HepG2 (cell line): Measurements from ENCODE around the gene TAGLN2. TPM values are rescaled to one million over a fixed set of nuclear protein-coding genes. Genes with fewer than 3 reads are reported as not detected.

Experiments used
- CBX2 ChIP-seq, 2 experiments: fragments of 200-600 bp in 1 of 2; sonication (generic); formaldehyde crosslinking in 1 of 2; IDR thresholded peaks; 2 replicates each; pipeline versions ENCODE4 v1.7.0 to v1.8.1; 2018 to 2022; ENCODE audit warnings: low read depth in 2 of 2, low read length in 1 of 2, mild to moderate bottlenecking in 1 of 2, missing genetic modification reagents in 1 of 2
- CSRNP2 ChIP-seq: sonication (generic); formaldehyde crosslinking; conservative IDR thresholded peaks from 2 replicates; pipeline ENCODE4 v1.8.0; 2022; ENCODE audit warnings: low read depth, missing genetic modification reagents
- ELF3 ChIP-seq: IDR thresholded peaks from 2 replicates; pipeline ENCODE4 v1.6.1; 2016; ENCODE audit warnings: missing genetic modification reagents, missing compliant biosample characterization
- GLI4 ChIP-seq: sonication (generic); formaldehyde crosslinking; IDR thresholded peaks from 2 replicates; pipeline ENCODE4 v1.5.1; 2020; ENCODE audit warnings: missing genetic modification reagents, mild to moderate bottlenecking, moderate library complexity, borderline replicate concordance
- HDAC6 ChIP-seq: fragments of 200-600 bp; sonication (generic); IDR thresholded peaks from 2 replicates; pipeline ENCODE4 v1.7.0; 2017; ENCODE audit warnings: mild to moderate bottlenecking, antibody characterized with exemption, low read length, low read depth
- HHEX ChIP-seq: IDR thresholded peaks from 2 replicates; pipeline ENCODE4 v1.6.1; 2016; ENCODE audit warnings: control low read depth
- IRF9 ChIP-seq: sonication (generic); formaldehyde crosslinking; IDR thresholded peaks from 2 replicates; pipeline ENCODE4 v1.8.0; 2022; ENCODE audit warnings: missing genetic modification reagents, mild to moderate bottlenecking, borderline replicate concordance
- KMT2A ChIP-seq: sonication (generic); formaldehyde crosslinking; IDR thresholded peaks from 2 replicates; pipeline ENCODE4 v1.4.0; 2020; ENCODE audit warnings: missing genetic modification reagents
- MXD4 ChIP-seq: IDR thresholded peaks from 2 replicates; pipeline ENCODE4 v1.6.1; 2016; ENCODE audit warnings: mild to moderate bottlenecking, missing biosample characterization, missing genetic modification reagents
- NCOA1 ChIP-seq: sonication (generic); formaldehyde crosslinking; IDR thresholded peaks from 2 replicates; pipeline ENCODE4 v1.9.0; 2021; ENCODE audit warnings: missing genetic modification reagents
- PRMT3 ChIP-seq: sonication (generic); formaldehyde crosslinking; IDR thresholded peaks from 2 replicates; pipeline ENCODE4 v1.8.1; 2022; ENCODE audit warnings: low read depth, mild to moderate bottlenecking, moderate library complexity, missing genetic modification reagents, borderline replicate concordance
- RORA ChIP-seq: sonication (generic); formaldehyde crosslinking; IDR thresholded peaks from 2 replicates; pipeline ENCODE4 v1.5.0; 2020; ENCODE audit warnings: mild to moderate bottlenecking, missing genetic modification reagents, moderate library complexity
- SRY ChIP-seq: sonication (generic); formaldehyde crosslinking; IDR thresholded peaks from 2 replicates; pipeline ENCODE4 v1.8.0; 2022; ENCODE audit warnings: mild to moderate bottlenecking, missing genetic modification reagents
- THAP11 ChIP-seq: IDR thresholded peaks from 2 replicates; pipeline ENCODE4 v1.6.1; 2016; ENCODE audit warnings: missing biosample characterization, missing genetic modification reagents
- ZBTB39 ChIP-seq: sonication (generic); formaldehyde crosslinking; IDR thresholded peaks from 2 replicates; pipeline ENCODE4 v1.5.0; 2020; ENCODE audit warnings: missing genetic modification reagents
- ZNF414 ChIP-seq: sonication (generic); formaldehyde crosslinking; IDR thresholded peaks from 2 replicates; pipeline ENCODE4 v1.5.0; 2020; ENCODE audit warnings: missing genetic modification reagents
- ZNF430 ChIP-seq: sonication (generic); formaldehyde crosslinking; IDR thresholded peaks from 2 replicates; pipeline ENCODE4 v1.9.0; 2021; ENCODE audit warnings: mild to moderate bottlenecking, missing genetic modification reagents
- ZNF468 ChIP-seq: sonication (generic); formaldehyde crosslinking; IDR thresholded peaks from 2 replicates; pipeline ENCODE4 v1.8.0; 2022; ENCODE audit warnings: mild to moderate bottlenecking, moderate library complexity, missing genetic modification reagents
- ZNF510 ChIP-seq: sonication (generic); formaldehyde crosslinking; IDR thresholded peaks from 2 replicates; pipeline ENCODE4 v1.4.0; 2020; ENCODE audit warnings: low read depth, mild to moderate bottlenecking, missing genetic modification reagents
- ZNF512 ChIP-seq: sonication (generic); formaldehyde crosslinking; IDR thresholded peaks from 2 replicates; pipeline ENCODE4 v1.4.0; 2020; ENCODE audit warnings: mild to moderate bottlenecking, missing genetic modification reagents
- ZNF607 ChIP-seq: sonication (generic); formaldehyde crosslinking; IDR thresholded peaks from 2 replicates; pipeline ENCODE4 v1.5.1; 2020; ENCODE audit warnings: missing genetic modification reagents, mild to moderate bottlenecking, borderline replicate concordance
- ZNF652 ChIP-seq: IDR thresholded peaks from 2 replicates; pipeline ENCODE4 v1.6.1; 2016; ENCODE audit warnings: low read depth, borderline replicate concordance
- ZNF674 ChIP-seq: sonication (generic); formaldehyde crosslinking; IDR thresholded peaks from 2 replicates; pipeline ENCODE4 v1.5.0; 2020; ENCODE audit warnings: low read depth, mild to moderate bottlenecking, missing genetic modification reagents
- ZNF703 ChIP-seq: sonication (generic); formaldehyde crosslinking; IDR thresholded peaks from 2 replicates; pipeline ENCODE4 v1.5.1; 2020; ENCODE audit warnings: missing genetic modification reagents, mild to moderate bottlenecking, moderate library complexity, borderline replicate concordance
- polyA plus RNA-seq, 8 experiments: library from polyadenylated mRNA; depleted of rRNA in 3 of 8; stranded (reverse) in 7 of 8; unstranded in 1 of 8; fragments of >200 nt; fragmentation: Illumina TruSeq in 4 of 8; extraction: Trizol in 4 of 8; gene quantifications; 2 replicates each; pipeline versions ENCODE4 v1.2.1 to v1.2.3, GENCODE V29; 2011 to 2016; ENCODE audit warnings: low read depth in 4 of 8, missing spikeins in 1 of 8, mixed read lengths in 1 of 8; ENCODE audit not compliant: insufficient read depth in 1 of 8
- total RNA-seq, 5 experiments: library from RNA; depleted of rRNA; stranded (reverse); fragments of >200 nt; fragmentation: Illumina TruSeq; extraction: Trizol; gene quantifications; 2 replicates each; pipeline ENCODE4 v1.2.3, GENCODE V29; 2016; ENCODE audit warnings: low read depth in 1 of 5

TAGLN2 gene
- total and polyA plus RNA-seq, 2 of the 13 experiments (the other 11 are each of a cell fraction or from before 2014, with no cell fraction given), result 6.7 to 17.2 TPM

GRCh38 chr1:159970932-159971342 is 45.6 kb upstream of the TAGLN2 start (continued):
- no peak for TF ChIP-seq HDAC6
- peak; percentile 62; the same call in 1 of the 2 replicates for TF ChIP-seq THAP11 (CRISPR knock-in tag)
- TF ChIP-seq ZNF468 (CRISPR knock-in tag), result no peak
- no peak for TF ChIP-seq CBX2 (IDR thresholded peaks at IDR 0.05; ENCODE audit: low read depth, low read length)
- no peak for TF ChIP-seq CBX2 (CRISPR knock-in tag; IDR thresholded peaks at IDR 0.05; ENCODE audit: low read depth)
- TF ChIP-seq CSRNP2 (CRISPR knock-in tag), result no peak
- peak; percentile 45; the same call in 1 of the 2 replicates for TF ChIP-seq ZNF607 (CRISPR knock-in tag)
- no peak for TF ChIP-seq PRMT3
- TF ChIP-seq KMT2A (CRISPR knock-in tag), result no peak
- no peak for TF ChIP-seq ZNF512 (CRISPR knock-in tag)
- TF ChIP-seq ZNF703 (CRISPR knock-in tag), result 0 out of 2 replicates have a peak, but pooled peaks have one; percentile 26
- TF ChIP-seq ZNF430 (CRISPR knock-in tag), result peak; percentile 55; the same call in 1 of the 2 replicates
- TF ChIP-seq SRY (CRISPR knock-in tag), result no peak
- no peak for TF ChIP-seq ZNF674 (CRISPR knock-in tag)
- no peak for TF ChIP-seq RORA (CRISPR knock-in tag)
- TF ChIP-seq ELF3 (CRISPR knock-in tag), result peak; percentile 88
- TF ChIP-seq ZNF510 (CRISPR knock-in tag), result no peak
- no peak for TF ChIP-seq ZNF414
- TF ChIP-seq NCOA1, result no peak
- no peak for TF ChIP-seq IRF9 (CRISPR knock-in tag)
- peak; percentile 84; the same call in 1 of the 2 replicates for TF ChIP-seq MXD4
- TF ChIP-seq ZNF652 (CRISPR knock-in tag), result no peak
- no peak for TF ChIP-seq HHEX (CRISPR knock-in tag)
- 0 out of 2 replicates have a peak, but pooled peaks have one; percentile 32 for TF ChIP-seq ZBTB39 (CRISPR knock-in tag)
- TF ChIP-seq GLI4 (CRISPR knock-in tag), result no peak
